ENCODE data around the gene CLNK. TPM values are rescaled to one million over a fixed set of nuclear protein-coding genes. Genes with fewer than 3 reads are reported as not detected.

CLNK gene
- total RNA-seq, 1 donor from 2014 or later: not detected

GRCh38 chr4:10606483-10607155, 77.9 kb downstream of the CLNK start:
- intact Hi-C loops (cut with DNase I): no loop called here
- Histone ChIP-seq H3K27ac (no peak overlapping the region), H3K27me3 (no peaks in the 10 kb centered on the region), H3K4me3 (no peak overlapping the region), H3K36me3 (no peaks in the 10 kb centered on the region), H3K9me3 (no peaks in the 10 kb centered on the region), H3K4me1 (no peaks in the 10 kb centered on the region)
- no peak for DNase-seq (ENCODE audit: extremely low spot score in 2 of 2)
- TF ChIP-seq CTCF (IDR thresholded peaks at IDR 0.05): no peak

- DNase-seq (ENCODE audit: extremely low spot score in 2 of 2): no peak
- Histone ChIP-seq H3K27me3 (no peaks in the 10 kb centered on the region), H3K4me1 (no peaks in the 10 kb centered on the region), H3K36me3 (no peaks in the 10 kb centered on the region), H3K4me3 (no peak overlapping the region), H3K27ac (no peak overlapping the region), H3K9me3 (no peaks in the 10 kb centered on the region)
- TF ChIP-seq POLR2A (IDR thresholded peaks at IDR 0.05) (no peak), CTCF (IDR thresholded peaks at IDR 0.05) (no peak), POLR2AphosphoS5 (IDR thresholded peaks at IDR 0.05; ENCODE audit: insufficient read depth in 1 of 2, low read depth in 1 of 2) (no peak)
- intact Hi-C loops (cut with DNase I): no loop called here
Observed at GRCh38 chr4:10605746-10606482, 78.7 kb downstream of the CLNK start.

GRCh38 chr4:10605031-10605430, 79.5 kb downstream of the CLNK start:
- no peaks in the 10 kb centered on the region for H3K27me3 ChIP-seq
- H3K4me1 ChIP-seq: no peaks in the 10 kb centered on the region
- H3K9me3 ChIP-seq: no peaks in the 10 kb centered on the region
- no peak overlapping the region for H3K27ac ChIP-seq
- H3K4me3 ChIP-seq: no peak overlapping the region
- TF ChIP-seq CTCF (IDR thresholded peaks at IDR 0.05): no peak
- no peak for TF ChIP-seq POLR2A (IDR thresholded peaks at IDR 0.05)
- no peak for TF ChIP-seq POLR2AphosphoS5 (IDR thresholded peaks at IDR 0.05; ENCODE audit: insufficient read depth in 1 of 2, low read depth in 1 of 2)
- intact Hi-C loops (cut with DNase I): no loop called here
- H3K36me3 ChIP-seq: no peaks in the 10 kb centered on the region
- DNase-seq (ENCODE audit: extremely low spot score in 2 of 2): no peak

GRCh38 chr4:10599574-10599973, 85.0 kb downstream of the CLNK start:
- no peaks in the 10 kb centered on the region for H3K9me3 ChIP-seq
- no peaks in the 10 kb centered on the region for H3K27me3 ChIP-seq
- H3K4me1 ChIP-seq: no peaks in the 10 kb centered on the region
- intact Hi-C loops (cut with DNase I): no loop called here
- TF ChIP-seq CTCF (IDR thresholded peaks at IDR 0.05) (no peak), POLR2AphosphoS5 (IDR thresholded peaks at IDR 0.05; ENCODE audit: insufficient read depth in 1 of 2, low read depth in 1 of 2) (no peak), POLR2A (IDR thresholded peaks at IDR 0.05) (no peak)
- no peak for DNase-seq (ENCODE audit: extremely low spot score in 2 of 2)
- no peaks in the 10 kb centered on the region for H3K36me3 ChIP-seq
- H3K4me3 ChIP-seq: no peak overlapping the region
- no peak overlapping the region for H3K27ac ChIP-seq

GRCh38 chr4:10598829-10599228, 85.7 kb downstream of the CLNK start:
- H3K4me1 ChIP-seq: no peaks in the 10 kb centered on the region
- intact Hi-C loops (cut with DNase I): no loop called here
- no peaks in the 10 kb centered on the region for H3K36me3 ChIP-seq
- no peak for DNase-seq (ENCODE audit: extremely low spot score in 2 of 2)
- no peak overlapping the region for H3K27ac ChIP-seq
- TF ChIP-seq POLR2A (IDR thresholded peaks at IDR 0.05) (no peak), CTCF (IDR thresholded peaks at IDR 0.05) (no peak), POLR2AphosphoS5 (IDR thresholded peaks at IDR 0.05; ENCODE audit: insufficient read depth in 1 of 2, low read depth in 1 of 2) (no peak)
- no peaks in the 10 kb centered on the region for H3K9me3 ChIP-seq
- H3K27me3 ChIP-seq: no peaks in the 10 kb centered on the region
- H3K4me3 ChIP-seq: no peak overlapping the region
